Type B pancreatic cell (in vitro differentiated cells): ENCODE measurements around the gene TENM3. TPM values are rescaled to one million over a fixed set of nuclear protein-coding genes. Genes with fewer than 3 reads are reported as not detected.

Experiments used
- DNase-seq: peaks from one replicate; pipeline ENCODE4 v3.0.0; 2021; ENCODE audit warnings: mixed read lengths; ENCODE audit not compliant: unreplicated experiment; ENCODE audit errors: extremely low spot score
- H3K27ac Mint-ChIP-seq: 2 replicates; pipeline ENCODE4 v1.8.0; 2021; ENCODE audit warnings: mild to moderate bottlenecking, mixed read lengths
- H3K27me3 Mint-ChIP-seq: 2 replicates; pipeline ENCODE4 v1.8.0; 2021; ENCODE audit warnings: mixed read lengths
- H3K36me3 Mint-ChIP-seq: 2 replicates; pipeline ENCODE4 v1.8.0; 2021; ENCODE audit warnings: mixed read lengths
- H3K4me1 Mint-ChIP-seq: one replicate; pipeline ENCODE4 v1.8.0; 2021; ENCODE audit warnings: mixed read lengths; ENCODE audit not compliant: unreplicated experiment
- H3K4me3 Mint-ChIP-seq: 2 replicates; pipeline ENCODE4 v1.8.0; 2021; ENCODE audit warnings: mild to moderate bottlenecking, mixed read lengths
- H3K9me3 Mint-ChIP-seq: 2 replicates; pipeline ENCODE4 v1.8.0; 2021; ENCODE audit warnings: mixed read lengths
- CTCF ChIP-seq: fragments of 200-600 bp; sonication (generic); conservative IDR thresholded peaks from 2 replicates; pipeline ENCODE4 v1.5.0; 2021; ENCODE audit warnings: antibody characterized with exemption, mild to moderate bottlenecking
- total RNA-seq: library from RNA; stranded (reverse); gene quantifications from 2 replicates; pipeline ENCODE4 v1.2.1, GENCODE V29; 2021; ENCODE audit warnings: low replicate concordance

TENM3 gene
- total RNA-seq, 1 donor from 2014 or later, result 73.5 TPM

- Mint-ChIP-seq H3K9me3 (no peaks in the 10 kb centered on the region), H3K27me3 (no peaks in the 10 kb centered on the region), H3K4me1 (no peaks in the 10 kb centered on the region), H3K4me3 (no peak overlapping the region), H3K27ac (no peak overlapping the region), H3K36me3 (peaks cover 3% of the 10 kb centered on the region)
- DNase-seq, result no peak
- no peak for TF ChIP-seq CTCF
Measured at GRCh38 chr4:182671749-182672148, 428.5 kb downstream of the TENM3 start.

GRCh38 chr4:182678590-182678989, 435.4 kb downstream of the TENM3 start:
- Mint-ChIP-seq H3K36me3 (peaks cover 13% of the 10 kb centered on the region), H3K27ac (no peak overlapping the region), H3K9me3 (no peaks in the 10 kb centered on the region), H3K4me3 (no peak overlapping the region), H3K27me3 (no peaks in the 10 kb centered on the region), H3K4me1 (no peaks in the 10 kb centered on the region)
- DNase-seq, result no peak
- no peak for TF ChIP-seq CTCF

- Mint-ChIP-seq H3K4me1 (no peaks in the 10 kb centered on the region), H3K27ac (no peak overlapping the region), H3K36me3 (peaks cover 15% of the 10 kb centered on the region), H3K9me3 (no peaks in the 10 kb centered on the region), H3K4me3 (no peak overlapping the region), H3K27me3 (no peaks in the 10 kb centered on the region)
- TF ChIP-seq CTCF, result no peak
- no peak for DNase-seq
Measured at GRCh38 chr4:182679533-182679932, 436.3 kb downstream of the TENM3 start.

GRCh38 chr4:182680234-182680653, 437.0 kb downstream of the TENM3 start:
- H3K36me3 Mint-ChIP-seq, result peaks cover 16% of the 10 kb centered on the region
- H3K27me3 Mint-ChIP-seq, result no peaks in the 10 kb centered on the region
- H3K27ac Mint-ChIP-seq, result no peak overlapping the region
- peak overlapping the region; percentile 20 for H3K4me3 Mint-ChIP-seq
- TF ChIP-seq CTCF, result no peak
- no peaks in the 10 kb centered on the region for H3K4me1 Mint-ChIP-seq
- no peak for DNase-seq
- H3K9me3 Mint-ChIP-seq, result no peaks in the 10 kb centered on the region

GRCh38 chr4:182683661-182684060, 440.5 kb downstream of the TENM3 start:
- H3K4me3 Mint-ChIP-seq, result no peak overlapping the region
- H3K36me3 Mint-ChIP-seq, result peaks cover 12% of the 10 kb centered on the region
- DNase-seq, result no peak
- H3K27ac Mint-ChIP-seq, result no peak overlapping the region
- H3K4me1 Mint-ChIP-seq, result no peaks in the 10 kb centered on the region
- no peak for TF ChIP-seq CTCF
- H3K9me3 Mint-ChIP-seq, result no peaks in the 10 kb centered on the region
- H3K27me3 Mint-ChIP-seq, result no peaks in the 10 kb centered on the region

- Mint-ChIP-seq H3K27me3 (no peaks in the 10 kb centered on the region), H3K36me3 (peaks cover 17% of the 10 kb centered on the region), H3K9me3 (no peaks in the 10 kb centered on the region), H3K4me1 (no peaks in the 10 kb centered on the region), H3K4me3 (no peak overlapping the region), H3K27ac (no peak overlapping the region)
- TF ChIP-seq CTCF, result no peak
- DNase-seq, result no peak
Measured at GRCh38 chr4:182684796-182685195, 441.6 kb downstream of the TENM3 start.
